Measurements from ENCODE around the gene MAP1B. TPM values are rescaled to one million over a fixed set of nuclear protein-coding genes. Genes with fewer than 3 reads are reported as not detected.

The MAP1B gene
- total and polyA plus RNA-seq, 9 of the 15 experiments (the other 6 are each of a cell fraction or from before 2014, with no cell fraction given) = 5.2 to 66.1 (median 17.3) TPM

GRCh38 chr5:72129725-72130124 lies 22.4 kb downstream of the MAP1B start:
- CTCF ChIA-PET (ENCODE audit: low intra/inter-chr PET ratio) = no interaction called here
- intact Hi-C loops (cut with micrococcal nuclease) (no loop called here), in situ Hi-C loops (cut with MboI) (no loop called here)
- Histone ChIP-seq H3K4me1 (replicated peaks in 1 of 2; ENCODE audit: control insufficient read depth in 2 of 2, insufficient read depth in 2 of 2, low read length in 2 of 2) (peaks cover 0 to 2% of the 10 kb centered on the region in 2 experiments; a peak in 1 of 5 replicates), H3K27me3 (ENCODE audit: control insufficient read depth in 2 of 2, insufficient read depth in 2 of 2, low read length in 2 of 2) (no peaks in the 10 kb centered on the region), H3K27ac (ENCODE audit: extremely low read depth, low read depth, low read length) (no peak overlapping the region), H3K4me2 (ENCODE audit: insufficient read depth, low read length) (no peak overlapping the region), H3K9ac (ENCODE audit: insufficient read depth in 1 of 2, low read depth in 2 of 2, low read length in 2 of 2) (no peak overlapping the region), H3K36me3 (ENCODE audit: control insufficient read depth, insufficient read depth, low read length) (peaks cover 5% of the 10 kb centered on the region; the same call in 2 of the 3 replicates), H3K4me3 (no peak overlapping the region), H3K9me1 (ENCODE audit: control insufficient read depth, insufficient read depth, low read length) (no peaks in the 10 kb centered on the region), H3K9me3 (replicated peaks; ENCODE audit: control insufficient read depth, insufficient read depth, low read depth, low read length) (no peaks in the 10 kb centered on the region), H2AFZ (ENCODE audit: low read depth, low read length) (no peak overlapping the region), H3K79me2 (ENCODE audit: control insufficient read depth, insufficient read depth, low read length) (no peaks in the 10 kb centered on the region; the same call in 2 of the 3 replicates), H4K20me1 (replicated peaks; ENCODE audit: control insufficient read depth, insufficient read depth, low read length) (no peaks in the 10 kb centered on the region)
- no TSS peak for BruUV-seq (replicated peaks)
- 90% methylated on average over 1 of the region's 1 CpG for WGBS (ENCODE audit: insufficient coverage, low coverage, missing lambda C conversion rate)
- POLR2A ChIA-PET = no interaction called here
- FAIRE-seq = no peak
- DNase-seq (ENCODE audit: extremely low read depth in 1 of 4, low spot score in 3 of 4) = no peak
- ATAC-seq = no peak
- TF ChIP-seq CBFB (CRISPR knock-in tag; IDR thresholded peaks at IDR 0.05) = no peak
- no peak for TF ChIP-seq RBM25 (IDR thresholded peaks at IDR 0.05; ENCODE audit: low read depth, low read length, severe bottlenecking)
- no peak for TF ChIP-seq CHD7 (IDR thresholded peaks at IDR 0.05; ENCODE audit: low read depth, low read length)
- no peak for TF ChIP-seq ZBTB1 (CRISPR knock-in tag; IDR thresholded peaks at IDR 0.05; ENCODE audit: borderline replicate concordance, low read depth)
- no peak for TF ChIP-seq NFXL1 (CRISPR knock-in tag; IDR thresholded peaks at IDR 0.05)
- TF ChIP-seq, protein P1, sequence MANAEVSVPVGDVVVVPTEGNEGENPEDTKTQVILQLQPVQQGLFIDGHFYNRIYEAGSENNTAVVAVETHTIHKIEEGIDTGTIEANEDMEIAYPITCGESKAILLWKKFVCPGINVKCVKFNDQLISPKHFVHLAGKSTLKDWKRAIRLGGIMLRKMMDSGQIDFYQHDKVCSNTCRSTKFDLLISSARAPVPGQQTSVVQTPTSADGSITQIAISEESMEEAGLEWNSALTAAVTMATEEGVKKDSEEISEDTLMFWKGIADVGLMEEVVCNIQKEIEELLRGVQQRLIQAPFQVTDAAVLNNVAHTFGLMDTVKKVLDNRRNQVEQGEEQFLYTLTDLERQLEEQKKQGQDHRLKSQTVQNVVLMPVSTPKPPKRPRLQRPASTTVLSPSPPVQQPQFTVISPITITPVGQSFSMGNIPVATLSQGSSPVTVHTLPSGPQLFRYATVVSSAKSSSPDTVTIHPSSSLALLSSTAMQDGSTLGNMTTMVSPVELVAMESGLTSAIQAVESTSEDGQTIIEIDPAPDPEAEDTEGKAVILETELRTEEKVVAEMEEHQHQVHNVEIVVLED (CRISPR knock-in tag; IDR thresholded peaks at IDR 0.05) = no peak
- no peak for TF ChIP-seq CBX3 (IDR thresholded peaks at IDR 0.05; ENCODE audit: borderline replicate concordance in 1 of 2, low read length in 2 of 2)

Data from K562 (cell line).